Measurements from ENCODE around the gene ASCC2. TPM values are rescaled to one million over a fixed set of nuclear protein-coding genes. Genes with fewer than 3 reads are reported as not detected.

ASCC2 gene
- total RNA-seq, 1 experiment from 2014 or later, result 43.6 TPM

- TF ChIP-seq GABPB1 (CRISPR knock-in tag; IDR thresholded peaks at IDR 0.05) (no peak), MXD4 (CRISPR knock-in tag; IDR thresholded peaks at IDR 0.05; ENCODE audit: borderline replicate concordance) (no peak), STAT6 (CRISPR knock-in tag; conservative IDR thresholded peaks at IDR 0.05; ENCODE audit: low read depth) (no peak), USF2 (CRISPR knock-in tag; IDR thresholded peaks at IDR 0.05) (no peak), ZNF219 (CRISPR knock-in tag; IDR thresholded peaks at IDR 0.05; ENCODE audit: borderline replicate concordance) (no peak), TCF7 (CRISPR knock-in tag; IDR thresholded peaks at IDR 0.05; ENCODE audit: low read depth) (no peak), ZBTB21 (CRISPR knock-in tag; IDR thresholded peaks at IDR 0.05; ENCODE audit: borderline replicate concordance) (no peak), USF1 (CRISPR knock-in tag; IDR thresholded peaks at IDR 0.05) (no peak)
- DNase-seq (ENCODE audit: low spot score) (no peak), ATAC-seq (no peak)
- Mint-ChIP-seq H3K27ac (no peak overlapping the region), H3K9me3 (no peaks in the 10 kb centered on the region), H3K4me1 (no peaks in the 10 kb centered on the region), H3K36me3 (peaks cover 13% of the 10 kb centered on the region; the same call in 1 of the 2 replicates), H3K27me3 (ENCODE audit: low read depth) (no peaks in the 10 kb centered on the region), H3K4me3 (no peak overlapping the region)
- CTCF ChIA-PET, result interaction anchor here (1.8 kb wide), 1 partner anchor 208 kb away, joined by 4 read pairs; no protein-coding TSS in a partner anchor
- POLR2A ChIA-PET, result no interaction called here
These were observed 40.7 kb downstream of the ASCC2 start for GRCh38 chr22:29797351-29797750.

GRCh38 chr22:29795663-29796062 lies 42.4 kb downstream of the ASCC2 start:
- Mint-ChIP-seq H3K4me3 (no peak overlapping the region), H3K27ac (no peak overlapping the region), H3K4me1 (no peaks in the 10 kb centered on the region), H3K27me3 (ENCODE audit: low read depth) (no peaks in the 10 kb centered on the region), H3K9me3 (no peaks in the 10 kb centered on the region), H3K36me3 (peaks cover 13% of the 10 kb centered on the region; the same call in 1 of the 2 replicates)
- DNase-seq (ENCODE audit: low spot score), result no peak
- CTCF ChIA-PET, result interaction anchor here (1.3 to 1.5 kb wide), 2 partner anchors 106 to 210 kb away, joined by 4 to 8 read pairs; no protein-coding TSS in a partner anchor
- ATAC-seq, result no peak
- POLR2A ChIA-PET, result interaction anchor here (0.7 kb wide), 1 partner anchor 286 kb away, joined by 3 read pairs; no protein-coding TSS in a partner anchor
- TF ChIP-seq NFE2L1 (CRISPR knock-in tag; IDR thresholded peaks at IDR 0.05) (no peak), SMAD4 (CRISPR knock-in tag; IDR thresholded peaks at IDR 0.05) (no peak), NR1H2 (CRISPR knock-in tag; IDR thresholded peaks at IDR 0.05) (no peak), ETV6 (CRISPR knock-in tag; IDR thresholded peaks at IDR 0.05) (no peak), HMGA2 (CRISPR knock-in tag; IDR thresholded peaks at IDR 0.05) (no peak), E2F1 (CRISPR knock-in tag; IDR thresholded peaks at IDR 0.05) (no peak), FOXP1 (CRISPR knock-in tag; IDR thresholded peaks at IDR 0.05; ENCODE audit: borderline replicate concordance) (no peak), ZNF532 (CRISPR knock-in tag; IDR thresholded peaks at IDR 0.05; ENCODE audit: borderline replicate concordance) (no peak), PRRX2 (CRISPR knock-in tag; IDR thresholded peaks at IDR 0.05) (no peak), ZNF423 (CRISPR knock-in tag; IDR thresholded peaks at IDR 0.05) (no peak), NFATC4 (CRISPR knock-in tag; IDR thresholded peaks at IDR 0.05) (no peak), EMX1 (CRISPR knock-in tag; IDR thresholded peaks at IDR 0.05) (no peak)

Measured in WTC11 (cell line).